ENCODE data around the gene BPIFA3.

DNA sequence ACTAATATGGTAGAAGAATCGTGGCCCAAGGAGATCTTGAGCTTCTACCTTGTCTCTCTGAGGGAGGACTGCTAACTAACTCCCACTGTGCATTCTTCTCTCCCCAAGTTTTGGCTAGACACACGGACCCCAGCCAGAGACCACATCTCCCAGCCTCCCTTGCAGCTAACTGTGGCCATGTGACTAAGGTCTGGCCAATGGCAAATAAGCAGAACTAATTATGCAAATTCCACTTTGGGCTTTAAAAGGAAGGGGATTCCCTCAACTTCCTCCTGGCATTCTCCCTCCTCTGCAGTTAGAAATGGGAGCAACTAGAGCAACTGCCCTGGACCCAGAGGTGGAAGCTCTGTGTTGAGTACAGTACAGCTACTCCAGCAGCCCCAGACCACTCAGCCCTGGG, 33.8 kb upstream of the BPIFA3 start:
- TF ChIP-seq, protein P1, sequence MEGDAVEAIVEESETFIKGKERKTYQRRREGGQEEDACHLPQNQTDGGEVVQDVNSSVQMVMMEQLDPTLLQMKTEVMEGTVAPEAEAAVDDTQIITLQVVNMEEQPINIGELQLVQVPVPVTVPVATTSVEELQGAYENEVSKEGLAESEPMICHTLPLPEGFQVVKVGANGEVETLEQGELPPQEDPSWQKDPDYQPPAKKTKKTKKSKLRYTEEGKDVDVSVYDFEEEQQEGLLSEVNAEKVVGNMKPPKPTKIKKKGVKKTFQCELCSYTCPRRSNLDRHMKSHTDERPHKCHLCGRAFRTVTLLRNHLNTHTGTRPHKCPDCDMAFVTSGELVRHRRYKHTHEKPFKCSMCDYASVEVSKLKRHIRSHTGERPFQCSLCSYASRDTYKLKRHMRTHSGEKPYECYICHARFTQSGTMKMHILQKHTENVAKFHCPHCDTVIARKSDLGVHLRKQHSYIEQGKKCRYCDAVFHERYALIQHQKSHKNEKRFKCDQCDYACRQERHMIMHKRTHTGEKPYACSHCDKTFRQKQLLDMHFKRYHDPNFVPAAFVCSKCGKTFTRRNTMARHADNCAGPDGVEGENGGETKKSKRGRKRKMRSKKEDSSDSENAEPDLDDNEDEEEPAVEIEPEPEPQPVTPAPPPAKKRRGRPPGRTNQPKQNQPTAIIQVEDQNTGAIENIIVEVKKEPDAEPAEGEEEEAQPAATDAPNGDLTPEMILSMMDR (IDR thresholded peaks at IDR 0.05), result no peak
- TF ChIP-seq POLR2A (IDR thresholded peaks at IDR 0.05), result no peak
- TF ChIP-seq POLR2AphosphoS5 (IDR thresholded peaks at IDR 0.05), result no peak

Measured in prostate gland (tissue), 2 donors.